HK-2 (cell line): ENCODE data around the gene EXOC3L4.
"Not testable (repeated sequence)": the region's sequence is repeated elsewhere in the genome, so short reads cannot be mapped to it uniquely, and the experiment has no call there.

ENCODE experiments used
- DNase-seq: peaks from one replicate; pipeline ENCODE4 v3.0.0-alpha.2; 2018; ENCODE audit not compliant: unreplicated experiment

The EXOC3L4 gene

DNA sequence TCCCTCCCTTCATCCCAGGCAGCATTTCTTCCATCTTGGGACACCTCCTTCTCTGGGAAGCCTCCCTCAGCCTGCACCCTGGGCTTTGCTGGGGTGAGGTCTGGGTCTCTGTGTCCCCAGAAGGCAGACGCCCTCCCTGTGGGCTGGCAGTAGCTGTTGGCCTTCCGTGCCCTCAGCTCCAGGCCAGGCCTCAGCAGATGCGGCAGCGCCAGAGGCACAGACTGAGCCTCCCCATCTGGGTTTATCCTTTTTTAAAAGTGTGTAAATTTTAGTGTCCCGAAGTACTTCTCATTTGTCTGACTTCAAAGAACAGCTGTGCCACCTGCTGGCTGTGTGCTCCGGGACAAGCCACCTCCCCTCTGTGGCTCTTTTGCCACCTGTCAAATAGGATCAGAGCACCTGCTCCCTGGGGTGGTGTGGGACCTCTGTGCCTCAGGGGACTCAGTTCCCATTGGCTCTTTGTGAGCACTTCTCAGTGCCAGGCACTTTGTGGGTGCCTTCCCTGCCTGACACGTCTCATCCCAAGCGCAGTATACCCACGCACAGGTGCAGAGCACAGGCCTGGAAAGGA, 11.1 kb downstream of the EXOC3L4 start:
- DNase-seq, result no peak

DNA sequence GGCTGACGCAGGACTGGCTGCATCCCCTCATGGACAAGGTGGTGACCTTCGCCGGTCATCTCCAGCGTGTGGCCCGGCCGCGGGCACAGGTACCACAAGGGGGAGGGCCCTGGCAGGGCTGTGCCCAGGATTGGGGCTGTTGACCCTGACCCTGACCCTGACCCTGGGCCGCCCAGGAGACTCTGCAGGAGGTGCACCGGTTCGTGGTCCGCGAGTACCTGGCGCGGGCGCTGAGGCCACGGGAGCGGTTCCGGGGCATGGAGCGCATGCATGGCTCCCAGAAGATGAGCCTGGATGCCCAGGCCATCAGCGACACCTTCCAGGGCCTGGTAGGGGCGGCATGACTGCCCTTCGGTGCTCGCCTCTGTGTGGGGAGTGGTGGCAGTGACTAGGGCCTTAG, 12.9 kb downstream of the EXOC3L4 start:
- DNase-seq, result no peak

DNA sequence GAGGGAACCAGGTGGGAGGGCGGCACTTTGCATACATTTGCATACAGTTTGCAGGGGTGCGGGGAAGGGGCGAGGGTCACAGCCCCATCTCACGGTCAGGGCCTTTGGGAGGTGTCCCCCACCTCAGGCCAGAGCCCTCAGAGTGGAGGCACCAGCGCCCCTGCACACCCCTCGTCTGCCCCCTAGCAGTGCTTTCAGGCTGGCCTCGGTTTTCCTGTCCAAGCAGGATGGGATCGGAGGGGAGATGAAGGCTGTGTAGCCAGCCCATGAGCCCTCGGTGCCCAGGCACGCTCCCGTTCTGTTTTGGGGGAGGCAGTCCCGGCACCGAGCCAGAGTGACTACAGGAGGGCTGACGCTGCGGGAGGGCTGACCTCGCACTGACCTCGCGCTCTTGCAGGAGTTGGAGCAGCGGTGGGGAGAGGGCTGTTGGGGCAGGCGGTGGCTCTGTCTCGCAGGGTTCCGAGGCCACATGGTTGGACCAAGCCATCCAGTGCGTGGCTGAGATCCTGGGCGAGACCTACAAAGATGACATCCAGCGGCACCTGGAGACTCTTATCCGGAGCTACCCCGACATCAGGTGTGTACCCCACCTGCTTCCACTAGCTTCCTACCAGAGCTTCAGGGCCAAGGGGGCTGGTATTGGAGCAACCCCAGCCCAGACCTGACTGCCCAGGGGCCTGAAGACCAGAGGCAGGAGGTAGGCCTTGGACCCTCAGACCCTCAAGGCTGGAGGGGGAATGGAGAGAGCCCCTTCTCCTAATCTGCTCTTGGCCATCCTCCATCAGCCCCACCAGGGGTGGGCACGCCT, 13.6 kb downstream of the EXOC3L4 start:
- DNase-seq, result no peak

DNA sequence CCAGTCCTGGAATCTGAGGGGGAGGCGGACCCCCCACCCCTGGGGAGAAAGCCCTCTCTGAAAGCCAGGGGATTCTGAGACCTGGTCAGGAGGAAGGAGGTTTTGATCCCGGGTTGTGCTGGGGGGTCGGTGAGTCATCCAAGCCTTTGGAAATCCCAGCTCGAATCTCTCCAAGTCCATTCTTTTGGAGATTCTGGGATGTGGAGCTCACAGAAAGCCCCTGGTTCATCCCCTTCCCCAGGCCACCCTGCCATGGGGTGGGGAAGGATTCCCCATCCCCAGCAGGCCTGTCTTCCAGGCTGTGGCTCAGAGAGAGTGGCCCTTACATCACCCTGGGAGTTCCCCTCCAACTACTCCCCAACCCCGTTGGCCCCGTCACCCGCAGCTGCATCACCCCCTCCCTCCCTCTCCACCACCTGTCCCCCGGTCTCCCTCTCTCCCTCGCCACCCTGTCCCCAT, 14.3 kb downstream of the EXOC3L4 start:
- peak; percentile 50 for DNase-seq

DNA sequence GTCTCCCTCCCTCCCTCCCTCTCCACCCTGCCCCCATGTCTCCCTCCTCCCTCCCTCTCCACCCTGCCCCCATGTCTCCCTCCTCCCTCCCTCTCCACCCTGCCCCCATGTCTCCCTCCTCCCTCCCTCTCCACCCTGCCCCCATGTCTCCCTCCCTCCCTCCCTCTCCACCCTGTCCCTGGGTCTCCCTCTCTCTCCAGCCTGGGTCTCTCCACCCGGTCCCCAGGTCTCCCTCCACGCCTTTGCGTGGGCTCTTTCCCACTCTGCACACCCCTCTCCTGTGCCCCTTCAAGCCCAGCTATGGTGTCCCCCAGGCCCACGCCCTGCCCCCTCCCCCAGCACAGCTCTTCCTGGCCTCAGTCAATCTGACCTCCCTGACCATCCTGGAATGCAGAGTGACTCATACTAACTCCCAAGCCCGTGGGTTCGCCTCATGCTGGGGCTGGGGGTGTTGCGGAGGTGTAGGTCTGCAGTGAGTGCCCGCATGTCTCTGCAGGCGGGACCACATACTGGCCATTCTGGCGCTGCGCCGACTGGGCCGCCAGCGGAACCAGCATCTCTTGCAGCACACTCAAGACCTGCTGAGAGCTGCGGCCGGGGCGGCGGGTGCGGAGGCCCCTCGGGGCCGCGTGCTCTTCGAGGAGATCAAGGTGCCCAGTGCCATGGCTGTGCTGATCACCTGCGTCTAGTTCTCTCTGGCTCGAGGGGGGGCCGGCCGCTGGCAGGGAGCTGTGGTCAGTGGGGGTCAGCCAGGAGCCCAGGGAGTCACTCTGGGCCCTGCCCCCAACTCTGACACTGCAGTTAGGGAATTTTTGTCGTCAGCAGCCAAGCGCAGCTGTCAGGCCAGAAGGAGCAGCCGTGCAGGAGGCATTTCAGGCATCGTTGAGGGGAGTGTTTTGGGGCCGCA, 15.3 kb downstream of the EXOC3L4 start:
- DNase-seq, result peak; percentile 84

DNA sequence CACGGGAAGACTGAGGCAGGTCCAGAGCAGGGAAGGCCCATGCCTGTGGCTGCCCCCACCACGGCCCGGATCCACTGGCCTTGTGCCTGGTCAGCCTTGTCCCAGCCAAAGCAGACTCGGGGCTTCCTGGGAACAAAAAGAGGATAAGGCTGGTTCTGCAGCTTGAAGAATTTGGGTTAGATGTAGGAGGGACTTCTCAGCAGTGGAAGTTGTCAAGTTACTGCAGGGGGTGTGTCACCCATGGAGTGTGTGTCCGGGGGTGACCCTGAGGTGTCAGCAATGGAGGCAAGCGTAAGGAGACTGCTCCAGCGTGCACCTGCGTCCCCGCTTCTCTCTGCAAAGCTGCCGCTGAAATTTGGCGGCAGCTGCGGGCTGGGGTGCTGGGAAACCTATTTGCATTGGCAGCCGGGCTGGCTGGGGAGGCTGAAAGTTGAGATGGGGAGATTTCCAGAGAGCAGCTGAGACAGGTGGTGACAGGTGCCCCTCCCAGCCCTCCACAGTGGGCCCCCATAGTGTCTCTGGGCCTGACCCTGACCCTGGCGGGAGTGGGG, 16.2 kb downstream of the EXOC3L4 start:
- DNase-seq, result no peak

DNA sequence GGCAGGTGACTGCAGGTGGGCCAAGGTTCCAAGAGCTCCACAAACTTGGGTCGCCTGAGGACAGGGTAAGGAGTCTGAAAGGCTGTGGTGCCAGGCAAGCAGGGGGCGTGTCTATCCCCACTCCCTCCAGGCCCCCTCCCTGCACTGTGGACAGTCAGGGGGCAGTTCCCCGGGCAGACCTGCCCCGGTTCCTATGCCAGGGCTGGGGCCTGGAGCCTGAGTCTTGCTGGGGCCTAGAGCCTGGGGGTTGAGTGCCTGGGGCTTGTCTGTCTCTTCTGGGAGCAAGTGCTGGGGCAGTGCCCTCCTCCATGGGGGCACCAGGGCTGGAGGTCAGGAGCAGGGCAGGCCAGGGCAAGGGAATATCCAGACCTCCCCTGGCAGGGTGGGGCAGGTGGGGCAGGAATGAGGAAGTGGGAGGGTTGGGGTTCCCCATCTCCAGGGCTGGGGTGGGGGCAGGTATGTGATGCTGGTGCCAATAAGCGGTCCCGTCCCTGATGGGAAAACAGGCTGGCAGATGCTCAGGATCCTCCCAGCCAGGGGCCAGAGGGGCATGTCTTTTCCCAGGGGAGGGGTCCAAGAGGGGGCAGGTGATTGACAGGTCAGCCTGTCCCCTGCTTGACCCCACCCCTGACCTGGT, 16.8 kb downstream of the EXOC3L4 start:
- peak; percentile 29 for DNase-seq

DNA sequence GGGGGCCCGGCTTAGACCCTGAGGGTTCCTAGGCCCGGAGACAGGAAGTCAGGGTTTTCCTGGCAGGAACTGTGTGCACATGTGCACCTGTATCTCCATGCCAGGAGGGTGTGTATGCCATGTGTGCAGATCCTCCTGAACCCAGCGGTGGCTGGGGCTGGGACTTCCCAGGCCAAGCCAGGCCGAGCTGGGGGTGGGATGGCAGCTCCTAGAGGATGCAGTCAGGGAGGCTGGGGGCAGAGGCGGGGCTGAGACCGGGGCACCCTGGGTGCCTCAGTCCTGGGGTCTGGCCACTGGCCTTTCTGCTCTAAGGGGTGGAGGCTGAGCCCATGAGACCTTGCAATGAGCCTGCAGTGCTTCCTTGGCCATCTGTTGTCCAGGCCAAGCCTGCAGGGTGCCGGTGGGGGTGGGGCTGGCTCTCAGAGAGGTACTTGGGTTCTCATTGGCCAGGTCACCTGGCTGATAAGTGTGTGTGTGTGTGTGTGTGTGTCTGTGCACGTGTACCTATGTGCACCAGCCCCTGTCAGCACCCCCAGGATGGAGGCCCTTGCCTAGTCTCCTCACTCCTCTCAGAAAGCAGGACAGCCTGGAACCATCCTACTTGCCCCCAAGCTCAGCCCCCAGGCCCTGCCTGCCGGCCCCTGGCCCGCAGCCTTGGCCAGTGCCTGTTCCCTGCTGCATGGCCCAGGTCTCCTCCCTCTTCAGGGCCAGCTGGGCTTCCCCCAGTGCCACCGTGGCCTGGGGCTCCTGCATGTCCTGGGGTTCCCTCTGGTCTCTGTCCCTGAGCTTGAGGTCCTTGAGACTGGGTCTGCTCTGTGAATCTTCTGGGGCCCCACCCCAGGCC, 18.1 kb downstream of the EXOC3L4 start:
- no peak for DNase-seq

DNA sequence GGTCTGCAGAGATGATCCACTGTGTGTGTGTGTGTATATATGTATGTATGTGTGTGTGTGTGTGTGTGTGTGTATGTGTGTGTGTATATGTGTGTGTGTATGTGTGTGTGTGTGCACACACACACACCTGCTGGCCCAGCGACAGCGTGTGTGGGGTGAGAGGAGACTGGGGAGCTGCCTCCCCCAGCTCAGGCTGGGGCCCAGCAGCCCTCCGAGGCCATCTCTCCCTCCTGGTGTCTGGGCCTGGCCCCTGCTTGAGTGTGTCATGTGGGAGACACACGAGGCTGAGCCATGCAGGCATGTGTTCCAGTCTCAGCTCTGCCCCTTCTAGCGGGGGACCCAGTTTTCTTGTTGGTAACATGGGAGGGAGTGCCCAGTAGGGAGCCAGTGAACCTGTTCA, 18.8 kb downstream of the EXOC3L4 start:
- DNase-seq, result no peak

DNA sequence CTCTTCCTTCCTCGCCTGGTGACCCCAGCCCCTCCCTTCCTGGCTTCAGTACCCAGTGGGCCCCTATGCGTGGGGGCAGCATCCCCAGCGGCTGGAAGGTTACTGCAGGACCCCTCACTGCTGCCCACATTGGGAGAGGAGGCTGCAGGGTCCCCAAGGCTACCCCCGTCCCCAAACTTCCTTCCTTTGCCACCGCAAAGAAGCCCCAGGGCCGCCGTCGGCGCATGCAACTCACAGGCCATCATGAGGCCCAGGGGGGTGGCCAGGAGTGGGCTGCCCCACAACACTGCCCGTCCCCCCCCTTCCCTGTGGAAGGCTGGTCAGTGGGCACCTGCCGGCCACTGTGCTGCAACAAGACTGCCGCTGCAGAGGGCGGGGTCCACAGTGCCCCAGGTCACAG, 19.2 kb downstream of the EXOC3L4 start:
- no peak for DNase-seq

DNA sequence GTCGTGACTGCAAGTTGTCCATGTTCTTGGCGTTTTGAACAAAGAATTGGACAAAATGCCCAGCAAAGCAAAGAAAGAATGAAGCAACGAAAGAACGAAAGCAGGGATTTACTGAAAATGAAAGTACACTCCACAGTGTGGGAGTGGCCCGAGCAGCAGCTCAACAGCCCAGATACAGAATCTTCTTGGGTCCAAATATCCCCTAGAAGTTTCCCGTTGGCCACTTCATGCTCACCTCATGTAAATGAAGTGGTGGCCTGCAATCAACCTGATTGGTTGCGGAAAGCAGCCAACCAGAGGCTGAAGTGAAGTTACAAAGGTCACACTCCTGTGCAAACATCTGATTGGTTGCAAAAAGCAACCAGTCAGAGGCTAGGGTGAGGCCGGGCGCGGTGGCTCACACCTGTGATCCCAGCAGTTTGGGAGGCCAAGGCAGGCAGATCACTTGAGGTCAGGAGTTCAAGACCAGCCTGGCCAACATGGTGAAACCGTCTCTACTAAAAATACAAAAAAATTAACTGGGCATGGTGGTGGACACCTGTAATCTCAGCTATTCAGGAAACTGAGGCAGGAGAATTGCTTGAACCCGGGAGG, 20.7 kb downstream of the EXOC3L4 start:
- not testable (repeated sequence) for DNase-seq

DNA sequence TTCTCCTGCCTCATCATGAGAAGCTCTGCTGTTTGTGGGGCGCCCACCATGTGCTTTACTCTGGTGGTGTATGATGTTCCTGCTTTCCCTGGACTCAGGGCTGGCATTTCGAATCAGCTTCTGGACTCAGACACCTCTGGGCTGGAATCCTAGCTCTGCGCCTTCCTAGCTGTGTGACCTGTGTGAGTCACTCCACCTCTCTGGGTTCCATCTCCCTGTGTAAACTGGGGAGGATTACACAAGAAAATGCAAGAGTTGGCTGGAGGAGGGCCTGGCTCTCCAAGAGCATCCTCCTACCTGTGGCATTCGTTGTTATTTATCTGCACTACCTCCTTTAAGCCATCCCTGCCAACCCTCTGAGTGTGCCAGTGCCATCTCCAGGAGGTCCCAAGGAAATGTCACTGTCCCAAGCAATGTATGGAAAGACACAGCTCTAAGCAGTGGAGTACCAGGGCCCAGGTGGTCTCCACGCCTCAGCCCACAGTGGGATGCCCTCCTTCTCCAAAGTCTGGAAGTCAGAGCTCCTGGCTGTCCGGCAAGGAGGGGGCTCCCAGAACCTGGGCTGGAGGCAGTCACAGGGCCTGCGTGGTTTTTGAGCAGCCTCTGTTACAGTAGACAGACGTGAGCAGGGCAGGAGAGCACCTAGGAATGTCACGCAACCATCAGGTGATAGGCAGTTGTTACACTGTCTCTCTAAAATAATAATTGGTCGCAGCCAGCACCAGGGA, 21.5 kb downstream of the EXOC3L4 start:
- DNase-seq, result no peak

DNA sequence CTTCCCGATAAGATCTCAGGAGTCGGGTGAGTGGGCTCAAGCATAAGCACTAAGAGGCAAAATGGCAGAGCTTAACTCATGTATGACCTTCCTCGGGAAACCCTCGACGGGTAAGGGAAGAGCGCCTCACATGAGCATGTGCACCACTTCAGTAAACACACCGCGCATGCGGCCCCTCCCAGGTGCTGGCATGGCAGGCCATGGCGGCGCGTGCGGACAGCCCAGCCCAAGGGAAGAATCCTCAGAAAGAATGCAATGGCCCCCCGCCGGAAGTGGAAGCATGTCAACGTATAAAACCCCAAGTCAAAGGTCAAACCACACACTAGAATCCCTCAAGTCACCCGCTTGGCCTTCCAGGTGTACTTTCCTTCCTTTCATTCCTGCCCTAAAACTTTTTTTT, 22.1 kb downstream of the EXOC3L4 start:
- no peak for DNase-seq

DNA sequence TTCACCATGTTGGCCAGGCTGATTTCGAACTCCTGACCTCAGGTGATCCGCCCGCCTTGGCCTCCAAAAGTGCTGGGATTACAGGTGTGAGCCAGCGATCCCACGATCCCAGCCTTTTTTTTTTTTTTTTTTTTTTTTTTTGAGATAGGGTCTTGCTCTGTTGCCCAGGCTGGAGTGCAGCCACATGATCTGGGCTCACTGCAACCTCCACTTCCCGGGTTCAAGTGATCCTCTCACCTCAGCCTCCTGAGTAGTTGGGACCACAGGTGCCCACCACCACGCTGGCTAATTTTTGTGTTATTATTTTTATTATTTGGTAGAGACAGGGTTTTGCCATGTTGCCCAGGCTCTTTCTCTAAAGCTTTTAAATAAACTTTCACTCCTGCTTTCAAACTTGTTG, 23.0 kb downstream of the EXOC3L4 start:
- DNase-seq, result not testable (repeated sequence)

DNA sequence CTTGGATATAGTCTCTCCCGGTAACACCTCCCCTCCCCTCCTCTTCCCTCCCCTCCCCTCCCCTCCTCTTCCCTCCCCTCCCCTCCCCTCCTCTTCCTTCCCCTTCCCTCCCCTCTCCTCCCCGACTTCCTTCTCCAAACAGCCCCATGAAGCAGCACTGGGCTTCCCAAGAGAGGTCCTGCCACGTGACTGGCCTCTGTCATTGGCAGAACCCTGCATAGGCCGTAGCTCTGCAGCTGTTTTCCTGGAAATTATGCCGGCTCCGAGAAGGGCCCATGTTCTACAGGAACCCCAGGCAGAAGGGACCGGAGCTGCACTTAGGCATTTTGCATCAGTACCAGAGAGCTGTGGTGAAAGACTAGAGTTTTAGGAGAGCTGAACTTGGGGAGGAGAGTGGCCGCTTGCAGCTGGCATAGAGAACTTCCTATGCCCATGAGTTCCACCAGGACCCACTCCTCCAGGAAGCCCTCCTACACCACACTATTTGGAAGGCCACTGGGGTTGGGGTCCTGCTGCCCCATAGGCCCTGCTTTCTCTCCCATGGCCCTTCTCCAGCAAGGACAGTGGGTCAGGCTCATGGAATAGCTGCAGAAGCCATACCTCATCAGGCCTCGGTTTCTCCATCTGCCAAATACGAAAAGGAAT, 23.6 kb downstream of the EXOC3L4 start:
- no peak for DNase-seq

DNA sequence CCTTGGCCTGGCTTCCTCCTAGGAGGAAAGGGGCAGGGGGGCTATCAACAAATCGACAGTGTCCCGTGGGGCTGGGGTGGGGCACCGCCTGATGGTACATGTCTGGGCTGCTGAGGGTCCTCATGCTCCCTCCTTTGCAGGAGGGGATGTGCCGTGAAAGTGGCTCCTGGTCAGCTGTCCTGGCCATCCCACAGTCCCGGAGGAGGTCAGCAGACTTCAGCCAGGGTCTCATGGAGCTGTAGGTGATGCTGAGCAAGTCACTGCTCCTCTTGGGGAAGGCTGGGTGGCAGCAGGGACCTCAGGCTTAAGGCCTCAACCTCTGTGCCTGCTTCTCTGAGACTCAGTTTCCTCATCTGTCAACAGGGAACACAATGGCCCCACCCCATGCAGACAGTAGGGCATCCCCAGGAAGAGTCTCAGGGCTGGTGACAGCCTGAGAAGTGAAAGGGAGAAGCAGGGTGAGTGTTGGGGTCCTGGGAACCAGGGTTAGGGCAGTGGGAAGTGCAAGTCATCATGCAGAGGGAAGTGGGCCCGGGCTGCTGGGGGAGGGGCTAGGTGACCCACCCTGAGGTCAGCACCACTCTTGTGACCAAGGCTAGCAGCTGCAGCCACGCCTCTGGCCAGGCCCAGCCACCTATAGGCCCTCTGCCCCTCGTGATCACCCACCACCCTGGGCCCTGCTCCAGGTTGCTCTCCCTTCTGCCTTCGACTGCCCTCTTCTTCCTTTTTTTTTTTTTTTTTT, 24.3 kb downstream of the EXOC3L4 start:
- DNase-seq, result no peak

DNA sequence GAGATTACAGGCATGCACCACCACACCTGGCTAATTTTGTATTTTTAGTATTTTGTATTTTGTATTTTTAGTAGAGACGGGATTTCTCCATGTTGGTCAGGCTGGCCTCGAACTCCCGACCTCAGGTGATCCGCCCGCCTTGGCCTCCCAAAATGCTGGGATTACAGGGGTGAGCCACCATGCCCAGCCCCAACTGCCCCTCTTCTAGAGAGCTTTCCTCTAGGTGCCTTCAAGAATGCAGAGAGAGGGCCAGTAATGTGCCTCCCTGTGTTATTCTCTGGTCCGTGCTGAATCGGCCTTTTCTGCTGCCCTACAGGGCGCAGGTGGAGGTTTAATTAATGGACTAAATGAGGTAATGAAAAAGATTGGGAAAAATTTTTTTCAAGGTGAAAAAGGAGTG, 25.0 kb downstream of the EXOC3L4 start:
- DNase-seq, result not testable (repeated sequence)

DNA sequence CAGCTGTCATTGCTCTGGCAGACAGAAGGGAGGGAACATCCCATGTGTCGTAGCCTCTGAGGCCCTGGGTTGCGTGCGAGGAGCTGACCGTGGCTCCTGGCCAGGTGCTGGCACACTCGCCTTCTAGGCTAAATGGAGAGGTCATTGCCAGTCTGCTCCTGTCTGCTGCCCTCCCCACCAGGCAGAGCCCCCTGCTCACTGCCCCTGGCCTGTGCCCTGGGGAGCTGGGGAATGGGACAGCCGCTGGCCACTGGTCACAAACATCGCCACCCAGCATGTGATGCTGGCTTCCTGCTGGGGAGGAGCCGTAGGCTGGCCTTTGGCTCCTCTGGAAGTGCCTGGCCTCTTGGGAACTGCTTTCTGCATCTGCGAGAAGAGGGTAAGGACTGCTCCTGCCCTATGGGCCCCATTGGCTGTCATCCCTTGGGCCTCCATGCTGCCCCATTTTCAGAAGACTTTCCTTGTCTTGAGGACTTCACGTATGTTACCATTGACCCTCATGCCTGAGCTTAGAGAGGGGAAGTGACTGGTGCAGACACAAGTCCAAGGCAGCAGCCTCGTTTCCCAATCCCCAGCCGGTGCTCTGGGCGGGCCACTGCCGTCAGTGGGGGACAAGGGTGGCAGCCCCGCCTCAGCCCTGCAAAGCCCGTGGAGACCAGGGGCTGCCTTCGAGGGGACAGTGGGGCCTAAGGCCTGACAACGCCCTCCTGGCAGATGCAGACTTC, 26.8 kb downstream of the EXOC3L4 start:
- no peak for DNase-seq
